K562 (cell line): ENCODE data around the gene ACOX1. TPM values are rescaled to one million over a fixed set of nuclear protein-coding genes. Genes with fewer than 3 reads are reported as not detected.

Experiments used
- DNMT1 ChIP-seq: fragments of 450-650 bp; IDR thresholded peaks from 2 replicates; pipeline ENCODE4 v1.6.1; 2016; ENCODE audit warnings: antibody characterized with exemption, mild to moderate bottlenecking
- E2F4 ChIP-seq: sonication (generic); formaldehyde crosslinking; IDR thresholded peaks from 2 replicates; pipeline ENCODE4 v1.8.0; 2022; ENCODE audit warnings: mild to moderate bottlenecking, low read depth, missing genetic modification reagents
- EP300 ChIP-seq: IDR thresholded peaks from 2 replicates; pipeline ENCODE4 v1.6.1; 2012; ENCODE audit warnings: low read length, improper control_type of control experiment
- HDAC1 ChIP-seq, 2 experiments: fragments of 450-650 bp; IDR thresholded peaks; 2 replicates each; pipeline ENCODE4 v1.6.1; 2016 to 2017; ENCODE audit warnings: inconsistent platforms in 1 of 2, mild to moderate bottlenecking in 1 of 2, moderate library complexity in 1 of 2
- HIVEP1 ChIP-seq: fragments of 250-450 bp; sonication (Bioruptor Pico); IDR thresholded peaks from 2 replicates; pipeline ENCODE4 v1.4.0; 2020; ENCODE audit warnings: mild to moderate bottlenecking
- HMGXB4 ChIP-seq: sonication (generic); formaldehyde crosslinking; IDR thresholded peaks from 2 replicates; pipeline ENCODE4 v1.8.1; 2023; ENCODE audit warnings: mild to moderate bottlenecking, missing genetic modification reagents
- KHSRP ChIP-seq: fragments of 450-650 bp; IDR thresholded peaks from 2 replicates; pipeline ENCODE4 v1.6.1; 2017
- NFYB ChIP-seq: IDR thresholded peaks from 2 replicates; pipeline ENCODE4 v1.6.1; 2011; ENCODE audit warnings: mild to moderate bottlenecking, moderate library complexity; ENCODE audit not compliant: insufficient read length; ENCODE audit errors: extremely low read depth
- POLR2G ChIP-seq: fragments of 200-400 bp; formaldehyde crosslinking; IDR thresholded peaks from 2 replicates; pipeline ENCODE4 v1.6.1; 2017; ENCODE audit warnings: low read depth, mild to moderate bottlenecking, antibody characterized with exemption, low read length, moderate library complexity
- SMAD1 ChIP-seq: fragments of 150-350 bp; IDR thresholded peaks from 2 replicates; pipeline ENCODE4 v1.6.1; 2014; ENCODE audit warnings: low read length, low read depth; ENCODE audit not compliant: partially characterized antibody
- SMARCC2 ChIP-seq: fragments of 450-650 bp; IDR thresholded peaks from 2 replicates; pipeline ENCODE4 v1.6.1; 2017; ENCODE audit warnings: antibody characterized with exemption, moderate library complexity, mild to moderate bottlenecking, low read depth
- TEAD2 ChIP-seq: fragments of 450-650 bp; IDR thresholded peaks from 2 replicates; pipeline ENCODE4 v1.6.1; 2016; ENCODE audit warnings: missing genetic modification characterization, control low read depth, missing compliant biosample characterization
- YY1 ChIP-seq, 3 experiments: IDR thresholded peaks; 2 replicates each; pipeline ENCODE4 v1.6.1; 2011; ENCODE audit warnings: low read length in 2 of 3, mild to moderate bottlenecking in 2 of 3, moderate library complexity in 2 of 3, borderline replicate concordance in 1 of 3, control low read depth in 1 of 3, low read depth in 1 of 3; ENCODE audit not compliant: insufficient read depth in 3 of 3, insufficient replicate concordance in 2 of 3, control insufficient read depth in 1 of 3, insufficient read length in 1 of 3; ENCODE audit errors: extremely low read depth in 1 of 3
- ZKSCAN8 ChIP-seq: fragments of 200-800 bp; sonication (Bioruptor generic); IDR thresholded peaks from 2 replicates; pipeline ENCODE4 v1.6.1; 2016; ENCODE audit warnings: missing genetic modification characterization, missing compliant biosample characterization
- ZNF224 ChIP-seq: sonication (generic); formaldehyde crosslinking; IDR thresholded peaks from 2 replicates; pipeline ENCODE4 v1.8.0; 2022; ENCODE audit warnings: mild to moderate bottlenecking, missing genetic modification reagents
- ZNF318 ChIP-seq, 2 experiments: fragments of 450-650 bp; IDR thresholded peaks; 2 replicates each; pipeline ENCODE4 v1.6.1; 2016; ENCODE audit warnings: mild to moderate bottlenecking in 2 of 2, borderline replicate concordance in 1 of 2, low read depth in 1 of 2, moderate library complexity in 1 of 2
- ZNF583 ChIP-seq: fragments of 250-450 bp; sonication (Bioruptor Pico); IDR thresholded peaks from 2 replicates; pipeline ENCODE4 v1.4.0; 2020
- polyA plus RNA-seq, 8 experiments: library from polyadenylated mRNA; depleted of rRNA in 4 of 8; stranded (reverse) in 5 of 8; unstranded in 3 of 8; fragments of >200 nt; fragmentation: Nextera tagmentation in 2 of 8; fragmentation: Illumina TruSeq in 1 of 8; extraction: Ambion mirVana in 2 of 8; extraction: Trizol in 1 of 8; gene quantifications; 2 replicates each; pipeline versions ENCODE4 v1.2.1 to v1.2.3, GENCODE V29; 2011 to 2014; ENCODE audit warnings: inconsistent platforms in 1 of 8, missing spikeins in 1 of 8
- total RNA-seq, 7 experiments: library from RNA; depleted of rRNA in 6 of 7; stranded (reverse); fragments of >200 nt in 6 of 7; fragmentation: Illumina TruSeq in 2 of 7; extraction: Trizol in 2 of 7; gene quantifications; 2 replicates each; pipeline versions ENCODE4 v1.2.1 to v1.2.3, GENCODE V29; 2011 to 2021; ENCODE audit warnings: low replicate concordance in 1 of 7

The ACOX1 gene
- total and polyA plus RNA-seq, 9 of the 15 experiments (the other 6 are each of a cell fraction or from before 2014, with no cell fraction given), result 7.8 to 24.1 (median 14.5) TPM

GRCh38 chr17:75970011-75970523 is 8.9 kb downstream of the ACOX1 start (continued):
- TF ChIP-seq ZKSCAN8 (CRISPR knock-in tag), result no peak
- peak; percentile 94 for TF ChIP-seq EP300
- peak; percentile 94 for TF ChIP-seq SMARCC2
- TF ChIP-seq HIVEP1, result no peak
- TF ChIP-seq DNMT1, result no peak
- TF ChIP-seq ZNF224 (CRISPR knock-in tag), result no peak
- TF ChIP-seq ZNF318 (IDR thresholded peaks at IDR 0.05; ENCODE audit: borderline replicate concordance in 1 of 2, low read depth in 1 of 2), result peak in 1 of 2 experiments; percentile 36; a peak in 2 of 4 replicates
- TF ChIP-seq HDAC1 (IDR thresholded peaks at IDR 0.05), result peak; percentile 13 to 100; a peak in 2 of 4 replicates
- peak; percentile 69 for TF ChIP-seq SMAD1
- TF ChIP-seq YY1 (IDR thresholded peaks at IDR 0.05; ENCODE audit: borderline replicate concordance in 1 of 3, control insufficient read depth in 1 of 3, extremely low read depth in 1 of 3, insufficient read depth in 3 of 3, insufficient read length in 1 of 3, insufficient replicate concordance in 2 of 3, low read depth in 1 of 3, low read length in 2 of 3), result no peak
- no peak for TF ChIP-seq ZNF583 (CRISPR knock-in tag)
- TF ChIP-seq E2F4 (CRISPR knock-in tag), result no peak
- no peak for TF ChIP-seq NFYB
- no peak for TF ChIP-seq TEAD2
- no peak for TF ChIP-seq POLR2G
- no peak for TF ChIP-seq HMGXB4
- peak; percentile 71; the same call in 1 of the 2 replicates for TF ChIP-seq KHSRP
